HL-60 (cell line): ENCODE measurements around the gene CCDC102A.

Experiments used
- GABPA ChIP-seq: IDR thresholded peaks from 2 replicates; pipeline ENCODE4 v1.6.1; 2012; ENCODE audit warnings: low read depth
- TF ChIP-seq, protein P1 (sequence below): IDR thresholded peaks from one replicate; pipeline ENCODE4 v1.5.1; 2011; ENCODE audit warnings: low read length, control low read depth, inconsistent platforms; ENCODE audit not compliant: insufficient read depth

DNA sequence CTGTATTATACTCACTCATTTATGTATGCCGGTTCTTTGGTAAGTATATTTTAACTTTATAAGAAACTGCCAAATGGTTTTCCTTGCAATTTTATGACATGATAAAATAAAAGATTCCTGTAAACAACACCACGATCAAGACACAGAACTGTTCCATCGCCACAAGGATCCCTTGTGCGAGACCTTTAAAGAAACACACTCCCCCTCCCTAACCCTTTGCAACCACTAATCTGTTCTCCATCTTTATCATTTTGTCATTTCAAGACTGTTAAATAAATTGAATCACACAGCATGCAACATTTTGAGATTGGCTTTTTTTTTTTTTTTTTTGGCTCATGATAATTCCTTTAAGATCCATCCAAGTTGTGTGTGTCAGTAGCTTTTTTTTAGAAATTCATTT lies 12.0 kb upstream of the CCDC102A start:
- TF ChIP-seq GABPA, result no peak
- TF ChIP-seq, protein P1, sequence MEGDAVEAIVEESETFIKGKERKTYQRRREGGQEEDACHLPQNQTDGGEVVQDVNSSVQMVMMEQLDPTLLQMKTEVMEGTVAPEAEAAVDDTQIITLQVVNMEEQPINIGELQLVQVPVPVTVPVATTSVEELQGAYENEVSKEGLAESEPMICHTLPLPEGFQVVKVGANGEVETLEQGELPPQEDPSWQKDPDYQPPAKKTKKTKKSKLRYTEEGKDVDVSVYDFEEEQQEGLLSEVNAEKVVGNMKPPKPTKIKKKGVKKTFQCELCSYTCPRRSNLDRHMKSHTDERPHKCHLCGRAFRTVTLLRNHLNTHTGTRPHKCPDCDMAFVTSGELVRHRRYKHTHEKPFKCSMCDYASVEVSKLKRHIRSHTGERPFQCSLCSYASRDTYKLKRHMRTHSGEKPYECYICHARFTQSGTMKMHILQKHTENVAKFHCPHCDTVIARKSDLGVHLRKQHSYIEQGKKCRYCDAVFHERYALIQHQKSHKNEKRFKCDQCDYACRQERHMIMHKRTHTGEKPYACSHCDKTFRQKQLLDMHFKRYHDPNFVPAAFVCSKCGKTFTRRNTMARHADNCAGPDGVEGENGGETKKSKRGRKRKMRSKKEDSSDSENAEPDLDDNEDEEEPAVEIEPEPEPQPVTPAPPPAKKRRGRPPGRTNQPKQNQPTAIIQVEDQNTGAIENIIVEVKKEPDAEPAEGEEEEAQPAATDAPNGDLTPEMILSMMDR, result no peak
